Liver (tissue), 9 donors: Measurements from ENCODE around the gene ANGEL2. TPM values are rescaled to one million over a fixed set of nuclear protein-coding genes. Genes with fewer than 3 reads are reported as not detected.

Experiments used
- DNase-seq: peaks from one replicate; pipeline ENCODE4 v3.0.0-alpha.2; 2017; ENCODE audit warnings: low spot score
- H3K27ac ChIP-seq, 2 donors: one replicate each; pipeline ENCODE4 v1.7.0; 2013; ENCODE audit warnings: inconsistent platforms in 2 of 2, low read length in 2 of 2, control low read depth in 1 of 2, low read depth in 1 of 2, mild to moderate bottlenecking in 1 of 2
- H3K27me3 ChIP-seq, 4 donors: one replicate each; pipeline versions ENCODE4 v1.6.1 to v1.7.0; 2013; ENCODE audit warnings: low read length in 3 of 4, inconsistent platforms in 1 of 4, mild to moderate bottlenecking in 1 of 4, moderate library complexity in 1 of 4; ENCODE audit not compliant: control insufficient read depth in 4 of 4, insufficient read depth in 4 of 4
- H3K36me3 ChIP-seq, 4 donors: one replicate each; pipeline versions ENCODE4 v1.6.1 to v1.7.0; 2013; ENCODE audit warnings: low read length in 3 of 4, mild to moderate bottlenecking in 3 of 4, low read depth in 1 of 4, moderate library complexity in 1 of 4; ENCODE audit not compliant: control insufficient read depth in 4 of 4, insufficient read depth in 3 of 4
- H3K4me1 ChIP-seq, 4 donors: one replicate each; pipeline versions ENCODE4 v1.6.1 to v1.7.0; 2013; ENCODE audit warnings: low read length in 3 of 4, mild to moderate bottlenecking in 3 of 4, moderate library complexity in 1 of 4; ENCODE audit not compliant: control insufficient read depth in 4 of 4, insufficient read depth in 4 of 4
- H3K4me3 ChIP-seq, 3 donors: one replicate each; pipeline versions ENCODE4 v1.6.1 to v1.7.0; 2013; ENCODE audit warnings: low read length in 3 of 3, control low read depth in 1 of 3, low read depth in 1 of 3, mild to moderate bottlenecking in 1 of 3
- H3K9ac ChIP-seq, 2 donors: one replicate each; pipeline ENCODE4 v1.7.0; 2013; ENCODE audit warnings: low read length in 2 of 2, mild to moderate bottlenecking in 2 of 2, moderate library complexity in 2 of 2, control low read depth in 1 of 2, low read depth in 1 of 2
- H3K9me3 ChIP-seq, 4 donors: one replicate each; pipeline versions ENCODE4 v1.6.1 to v1.7.0; 2013; ENCODE audit warnings: low read length in 3 of 4; ENCODE audit not compliant: control insufficient read depth in 4 of 4
- EGR1 ChIP-seq, 2 donors: IDR thresholded peaks; 2 replicates each; pipeline ENCODE4 v1.6.1; 2016 to 2018; ENCODE audit warnings: antibody characterized with exemption in 2 of 2, low read depth in 2 of 2
- FOXA1 ChIP-seq: IDR thresholded peaks from 2 replicates; pipeline ENCODE4 v1.6.1; 2016; ENCODE audit warnings: antibody characterized with exemption
- FOXA2 ChIP-seq: IDR thresholded peaks from 2 replicates; pipeline ENCODE4 v1.6.1; 2016; ENCODE audit warnings: antibody characterized with exemption
- GABPA ChIP-seq, 2 donors: IDR thresholded peaks in 1 of 2; conservative IDR thresholded peaks in 1 of 2; 2 replicates each; pipeline ENCODE4 v1.6.1; 2016; ENCODE audit warnings: antibody characterized with exemption in 2 of 2, mild to moderate bottlenecking in 1 of 2, moderate library complexity in 1 of 2
- HNF4A ChIP-seq, 2 donors: conservative IDR thresholded peaks; 2 replicates each; pipeline ENCODE4 v1.6.1; 2016; ENCODE audit warnings: antibody characterized with exemption in 2 of 2, mild to moderate bottlenecking in 2 of 2
- HNF4G ChIP-seq: IDR thresholded peaks from 2 replicates; pipeline ENCODE4 v1.6.1; 2016; ENCODE audit warnings: antibody characterized with exemption
- JUND ChIP-seq, 2 donors: IDR thresholded peaks; 2 replicates each; pipeline ENCODE4 v1.6.1; 2016; ENCODE audit warnings: antibody characterized with exemption in 2 of 2
- NR2F2 ChIP-seq: IDR thresholded peaks from 2 replicates; pipeline ENCODE4 v1.6.1; 2016; ENCODE audit warnings: antibody characterized with exemption
- RAD21 ChIP-seq, 2 donors: IDR thresholded peaks; 2 replicates each; pipeline ENCODE4 v1.6.1; 2016; ENCODE audit warnings: antibody characterized with exemption in 2 of 2, mild to moderate bottlenecking in 2 of 2
- RXRA ChIP-seq, 2 donors: IDR thresholded peaks; 2 replicates each; pipeline ENCODE4 v1.6.1; 2017 to 2018; ENCODE audit warnings: antibody characterized with exemption in 2 of 2, mild to moderate bottlenecking in 1 of 2
- SP1 ChIP-seq: IDR thresholded peaks from 2 replicates; pipeline ENCODE4 v1.6.1; 2018; ENCODE audit warnings: antibody characterized with exemption, mild to moderate bottlenecking
- TAF1 ChIP-seq: conservative IDR thresholded peaks from 2 replicates; pipeline ENCODE4 v1.6.1; 2016; ENCODE audit warnings: antibody characterized with exemption, mild to moderate bottlenecking
- YY1 ChIP-seq: IDR thresholded peaks from 2 replicates; pipeline ENCODE4 v1.6.1; 2016; ENCODE audit warnings: antibody characterized with exemption, mild to moderate bottlenecking
- WGBS: extraction: QIAGEN DNeasy Blood & Tissue Kit; methylation state at CpG from one replicate; pipeline ENCODE4 v1.1.7; 2013; 5-methylcytosine and 5-hydroxymethylcytosine counted together
- polyA plus RNA-seq, 2 donors: library from polyadenylated mRNA; stranded (reverse) in 1 of 2; unstranded in 1 of 2; fragments of 200-250 nt in 1 of 2; fragments of >200 nt in 1 of 2; fragmentation: Nextera tagmentation in 1 of 2; extraction: Ambion mirVana in 1 of 2; gene quantifications; one replicate each; pipeline versions ENCODE4 v1.2.1 to v1.2.3, GENCODE V29; 2013 to 2015
- total RNA-seq, 2 donors: library from RNA; depleted of rRNA; stranded (reverse); fragments of >200 nt; gene quantifications; one replicate each; pipeline ENCODE4 v1.2.3, GENCODE V29; 2014
- TF ChIP-seq, protein P1 (sequence below): IDR thresholded peaks from 2 replicates; pipeline ENCODE4 v1.6.1; 2016; ENCODE audit warnings: antibody characterized with exemption
- TF ChIP-seq, protein P2 (sequence below): IDR thresholded peaks from 2 replicates; pipeline ENCODE4 v1.6.1; 2016; ENCODE audit warnings: antibody characterized with exemption, mild to moderate bottlenecking
- TF ChIP-seq, protein P3 (sequence below): IDR thresholded peaks from 2 replicates; pipeline ENCODE4 v1.6.1; 2016; ENCODE audit warnings: antibody characterized with exemption
- TF ChIP-seq, protein P4 (sequence below): IDR thresholded peaks from 2 replicates; pipeline ENCODE4 v1.6.1; 2016; ENCODE audit warnings: antibody characterized with exemption
- TF ChIP-seq, protein P5 (sequence below): fragments of 150-350 bp; IDR thresholded peaks from 2 replicates; pipeline ENCODE4 v1.5.1; 2017; ENCODE audit warnings: improper control_type of control experiment, low read depth, low read length; ENCODE audit not compliant: missing input control
- donor health status: healthy.
- donor health status: healthy.
- donor health status: healthy.
- donor health status: healthy.
- donor health status: healthy.

Gene ANGEL2
- total and polyA plus RNA-seq, 4 donors, result 8.2 to 31.1 (median 16.4) TPM

DNA sequence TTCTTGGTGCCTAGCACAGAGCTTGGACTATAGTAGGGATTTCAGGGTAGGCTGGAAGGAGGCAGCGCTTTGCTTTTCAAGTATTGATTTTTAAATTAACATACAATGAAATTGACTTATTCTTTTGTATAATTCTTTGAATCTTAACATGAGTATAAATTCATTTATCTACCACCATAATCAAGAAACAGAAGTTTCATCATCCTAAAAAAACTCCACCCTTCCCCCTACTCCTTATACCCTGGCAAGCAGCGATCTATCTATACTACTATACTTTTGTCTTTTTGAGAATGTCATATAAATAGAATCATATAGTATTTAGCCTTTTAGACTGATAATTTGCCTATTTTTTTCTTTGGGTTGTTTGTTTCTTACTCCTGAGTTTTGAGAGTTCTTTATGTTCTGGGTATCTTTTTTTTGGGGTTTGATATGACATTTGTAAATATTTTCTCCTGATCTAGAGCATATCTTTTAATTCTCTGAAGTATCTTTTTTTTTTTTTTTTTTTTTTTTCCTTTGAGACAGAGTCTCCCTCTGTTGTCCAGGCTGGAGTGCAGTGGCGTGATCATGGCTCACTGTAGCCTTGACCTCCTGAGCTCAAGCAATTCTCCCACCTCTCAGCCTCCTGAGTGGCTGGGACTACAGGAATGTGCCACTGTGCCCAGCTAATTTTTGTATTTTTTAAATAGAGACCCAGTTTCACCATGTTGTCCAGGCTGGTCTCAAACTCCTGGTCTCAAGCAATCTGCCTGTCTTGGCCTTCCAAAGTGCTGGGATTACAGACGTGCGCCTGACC, 41.8 kb upstream of the ANGEL2 start:
- Histone ChIP-seq H3K9ac (no peak overlapping the region), H3K36me3 (no peaks in the 10 kb centered on the region)
- WGBS, result 94% methylated on average over 5 of the region's 5 CpGs

More for the DNA sequence above, 41.8 kb upstream of the ANGEL2 start:
- H3K27me3 ChIP-seq, result no peaks in the 10 kb centered on the region
- H3K9me3 ChIP-seq, result no peaks in the 10 kb centered on the region
- no peak overlapping the region for H3K4me3 ChIP-seq
- peaks cover 2 to 8% (median 4%) of the 10 kb centered on the region in 4 donors for H3K4me1 ChIP-seq
- TF ChIP-seq, protein P1, sequence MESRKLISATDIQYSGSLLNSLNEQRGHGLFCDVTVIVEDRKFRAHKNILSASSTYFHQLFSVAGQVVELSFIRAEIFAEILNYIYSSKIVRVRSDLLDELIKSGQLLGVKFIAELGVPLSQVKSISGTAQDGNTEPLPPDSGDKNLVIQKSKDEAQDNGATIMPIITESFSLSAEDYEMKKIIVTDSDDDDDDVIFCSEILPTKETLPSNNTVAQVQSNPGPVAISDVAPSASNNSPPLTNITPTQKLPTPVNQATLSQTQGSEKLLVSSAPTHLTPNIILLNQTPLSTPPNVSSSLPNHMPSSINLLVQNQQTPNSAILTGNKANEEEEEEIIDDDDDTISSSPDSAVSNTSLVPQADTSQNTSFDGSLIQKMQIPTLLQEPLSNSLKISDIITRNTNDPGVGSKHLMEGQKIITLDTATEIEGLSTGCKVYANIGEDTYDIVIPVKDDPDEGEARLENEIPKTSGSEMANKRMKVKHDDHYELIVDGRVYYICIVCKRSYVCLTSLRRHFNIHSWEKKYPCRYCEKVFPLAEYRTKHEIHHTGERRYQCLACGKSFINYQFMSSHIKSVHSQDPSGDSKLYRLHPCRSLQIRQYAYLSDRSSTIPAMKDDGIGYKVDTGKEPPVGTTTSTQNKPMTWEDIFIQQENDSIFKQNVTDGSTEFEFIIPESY, result no peak
- TF ChIP-seq RXRA (IDR thresholded peaks at IDR 0.05) (no peak), JUND (IDR thresholded peaks at IDR 0.05) (no peak), GABPA (IDR thresholded peaks at IDR 0.05 in 1 of 2, conservative IDR thresholded peaks at IDR 0.05 in 1 of 2) (no peak), YY1 (no peak), FOXA1 (no peak), FOXA2 (no peak), NR2F2 (no peak), HNF4A (conservative IDR thresholded peaks at IDR 0.05) (no peak), TAF1 (no peak), EGR1 (IDR thresholded peaks at IDR 0.05; ENCODE audit: low read depth in 2 of 2) (no peak), SP1 (no peak), HNF4G (no peak), RAD21 (IDR thresholded peaks at IDR 0.05) (no peak)
- TF ChIP-seq, protein P2, sequence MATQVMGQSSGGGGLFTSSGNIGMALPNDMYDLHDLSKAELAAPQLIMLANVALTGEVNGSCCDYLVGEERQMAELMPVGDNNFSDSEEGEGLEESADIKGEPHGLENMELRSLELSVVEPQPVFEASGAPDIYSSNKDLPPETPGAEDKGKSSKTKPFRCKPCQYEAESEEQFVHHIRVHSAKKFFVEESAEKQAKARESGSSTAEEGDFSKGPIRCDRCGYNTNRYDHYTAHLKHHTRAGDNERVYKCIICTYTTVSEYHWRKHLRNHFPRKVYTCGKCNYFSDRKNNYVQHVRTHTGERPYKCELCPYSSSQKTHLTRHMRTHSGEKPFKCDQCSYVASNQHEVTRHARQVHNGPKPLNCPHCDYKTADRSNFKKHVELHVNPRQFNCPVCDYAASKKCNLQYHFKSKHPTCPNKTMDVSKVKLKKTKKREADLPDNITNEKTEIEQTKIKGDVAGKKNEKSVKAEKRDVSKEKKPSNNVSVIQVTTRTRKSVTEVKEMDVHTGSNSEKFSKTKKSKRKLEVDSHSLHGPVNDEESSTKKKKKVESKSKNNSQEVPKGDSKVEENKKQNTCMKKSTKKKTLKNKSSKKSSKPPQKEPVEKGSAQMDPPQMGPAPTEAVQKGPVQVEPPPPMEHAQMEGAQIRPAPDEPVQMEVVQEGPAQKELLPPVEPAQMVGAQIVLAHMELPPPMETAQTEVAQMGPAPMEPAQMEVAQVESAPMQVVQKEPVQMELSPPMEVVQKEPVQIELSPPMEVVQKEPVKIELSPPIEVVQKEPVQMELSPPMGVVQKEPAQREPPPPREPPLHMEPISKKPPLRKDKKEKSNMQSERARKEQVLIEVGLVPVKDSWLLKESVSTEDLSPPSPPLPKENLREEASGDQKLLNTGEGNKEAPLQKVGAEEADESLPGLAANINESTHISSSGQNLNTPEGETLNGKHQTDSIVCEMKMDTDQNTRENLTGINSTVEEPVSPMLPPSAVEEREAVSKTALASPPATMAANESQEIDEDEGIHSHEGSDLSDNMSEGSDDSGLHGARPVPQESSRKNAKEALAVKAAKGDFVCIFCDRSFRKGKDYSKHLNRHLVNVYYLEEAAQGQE, result no peak
- TF ChIP-seq, protein P3, sequence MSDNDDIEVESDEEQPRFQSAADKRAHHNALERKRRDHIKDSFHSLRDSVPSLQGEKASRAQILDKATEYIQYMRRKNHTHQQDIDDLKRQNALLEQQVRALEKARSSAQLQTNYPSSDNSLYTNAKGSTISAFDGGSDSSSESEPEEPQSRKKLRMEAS, result no peak
- TF ChIP-seq, protein P4, sequence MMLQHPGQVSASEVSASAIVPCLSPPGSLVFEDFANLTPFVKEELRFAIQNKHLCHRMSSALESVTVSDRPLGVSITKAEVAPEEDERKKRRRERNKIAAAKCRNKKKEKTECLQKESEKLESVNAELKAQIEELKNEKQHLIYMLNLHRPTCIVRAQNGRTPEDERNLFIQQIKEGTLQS, result no peak
- TF ChIP-seq, protein P5, sequence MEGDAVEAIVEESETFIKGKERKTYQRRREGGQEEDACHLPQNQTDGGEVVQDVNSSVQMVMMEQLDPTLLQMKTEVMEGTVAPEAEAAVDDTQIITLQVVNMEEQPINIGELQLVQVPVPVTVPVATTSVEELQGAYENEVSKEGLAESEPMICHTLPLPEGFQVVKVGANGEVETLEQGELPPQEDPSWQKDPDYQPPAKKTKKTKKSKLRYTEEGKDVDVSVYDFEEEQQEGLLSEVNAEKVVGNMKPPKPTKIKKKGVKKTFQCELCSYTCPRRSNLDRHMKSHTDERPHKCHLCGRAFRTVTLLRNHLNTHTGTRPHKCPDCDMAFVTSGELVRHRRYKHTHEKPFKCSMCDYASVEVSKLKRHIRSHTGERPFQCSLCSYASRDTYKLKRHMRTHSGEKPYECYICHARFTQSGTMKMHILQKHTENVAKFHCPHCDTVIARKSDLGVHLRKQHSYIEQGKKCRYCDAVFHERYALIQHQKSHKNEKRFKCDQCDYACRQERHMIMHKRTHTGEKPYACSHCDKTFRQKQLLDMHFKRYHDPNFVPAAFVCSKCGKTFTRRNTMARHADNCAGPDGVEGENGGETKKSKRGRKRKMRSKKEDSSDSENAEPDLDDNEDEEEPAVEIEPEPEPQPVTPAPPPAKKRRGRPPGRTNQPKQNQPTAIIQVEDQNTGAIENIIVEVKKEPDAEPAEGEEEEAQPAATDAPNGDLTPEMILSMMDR, result no peak
- DNase-seq, result no peak
- no peak overlapping the region for H3K27ac ChIP-seq
